ENCODE results near the gene CDC42BPG.

The CDC42BPG gene

GRCh38 chr11:64879244-64879900 is 34.9 kb upstream of the CDC42BPG start:
- FAIRE-seq = no peak

DNA sequence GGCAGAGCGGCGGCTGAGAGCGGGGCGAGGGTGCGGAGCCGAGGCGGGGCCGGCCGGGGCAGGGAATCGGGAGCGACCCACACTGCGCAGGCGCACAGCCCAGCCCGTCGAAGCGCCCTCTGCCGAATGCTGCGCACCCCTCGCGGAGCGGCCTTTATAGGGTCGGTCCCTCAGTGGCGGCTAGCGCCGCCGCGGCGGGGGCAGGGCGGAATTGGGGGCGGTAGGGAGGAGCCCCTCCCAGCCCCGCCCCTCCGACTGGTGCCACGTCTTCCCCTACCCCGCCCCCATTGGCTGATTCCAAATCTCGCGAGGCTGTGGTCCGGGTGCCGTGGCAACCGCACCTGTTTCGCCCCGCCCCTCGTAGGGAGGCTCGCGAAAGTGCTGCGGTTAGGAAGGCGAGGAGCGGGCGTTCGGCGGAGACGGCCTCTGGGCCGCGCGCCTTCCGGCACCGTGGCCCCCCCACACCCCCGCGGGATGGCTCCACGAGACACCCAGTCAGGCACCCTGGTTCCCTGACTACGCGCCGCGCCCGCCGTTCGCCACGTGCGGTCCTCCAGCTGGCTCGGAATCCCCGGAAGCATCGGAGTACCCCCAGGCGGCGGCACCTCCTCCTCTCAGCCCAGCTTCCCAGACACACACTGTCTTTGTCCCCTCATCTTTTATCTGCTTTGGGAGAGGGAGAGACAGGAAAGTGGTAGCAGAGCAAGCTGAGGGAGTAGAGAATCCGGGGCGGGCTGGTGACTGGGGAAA is 34.2 kb upstream of the CDC42BPG start, which contains the start of gene EHD1:
EHD1 (minus strand) TSS at position 128 of the 750 bp plus-strand sequence. CDS start 157 bp downstream, outside the sequence.
- FAIRE-seq = peak; percentile 56

- FAIRE-seq = no peak
Measured at GRCh38 chr11:64878223-64878493, 33.7 kb upstream of the CDC42BPG start.

GRCh38 chr11:64877390-64878222 is 33.2 kb upstream of the CDC42BPG start:
- no peak for FAIRE-seq

DNA sequence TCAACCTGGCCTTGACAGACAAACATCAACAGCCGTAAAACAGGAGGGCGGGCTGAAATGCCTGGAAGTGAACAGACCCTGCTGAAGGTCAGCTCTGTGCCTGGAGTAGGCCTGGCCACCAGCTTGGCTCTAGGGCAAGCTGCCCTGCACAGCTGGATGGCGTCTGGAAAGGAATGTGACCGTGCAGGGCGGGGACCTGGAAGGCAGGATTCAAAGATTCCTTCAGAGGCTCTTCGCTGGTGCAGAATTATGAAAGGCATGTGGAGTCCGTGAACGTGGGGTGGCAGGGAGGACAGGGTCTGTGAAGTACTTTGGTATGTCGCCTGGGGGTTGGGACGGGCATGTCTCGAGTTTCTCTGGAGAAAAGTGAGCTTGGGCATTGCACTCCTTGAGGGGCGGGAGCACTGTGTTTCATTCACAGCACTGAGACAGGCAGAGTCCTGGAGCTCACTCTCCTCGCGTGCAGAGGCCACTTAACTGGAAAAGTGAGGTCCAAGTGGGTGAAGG is 32.4 kb upstream of the CDC42BPG start:
- no peak for FAIRE-seq

- FAIRE-seq = no peak
Measured at GRCh38 chr11:64876229-64876750, 31.8 kb upstream of the CDC42BPG start.

GRCh38 chr11:64875369-64876228 is 31.1 kb upstream of the CDC42BPG start:
- no peak for FAIRE-seq

DNA sequence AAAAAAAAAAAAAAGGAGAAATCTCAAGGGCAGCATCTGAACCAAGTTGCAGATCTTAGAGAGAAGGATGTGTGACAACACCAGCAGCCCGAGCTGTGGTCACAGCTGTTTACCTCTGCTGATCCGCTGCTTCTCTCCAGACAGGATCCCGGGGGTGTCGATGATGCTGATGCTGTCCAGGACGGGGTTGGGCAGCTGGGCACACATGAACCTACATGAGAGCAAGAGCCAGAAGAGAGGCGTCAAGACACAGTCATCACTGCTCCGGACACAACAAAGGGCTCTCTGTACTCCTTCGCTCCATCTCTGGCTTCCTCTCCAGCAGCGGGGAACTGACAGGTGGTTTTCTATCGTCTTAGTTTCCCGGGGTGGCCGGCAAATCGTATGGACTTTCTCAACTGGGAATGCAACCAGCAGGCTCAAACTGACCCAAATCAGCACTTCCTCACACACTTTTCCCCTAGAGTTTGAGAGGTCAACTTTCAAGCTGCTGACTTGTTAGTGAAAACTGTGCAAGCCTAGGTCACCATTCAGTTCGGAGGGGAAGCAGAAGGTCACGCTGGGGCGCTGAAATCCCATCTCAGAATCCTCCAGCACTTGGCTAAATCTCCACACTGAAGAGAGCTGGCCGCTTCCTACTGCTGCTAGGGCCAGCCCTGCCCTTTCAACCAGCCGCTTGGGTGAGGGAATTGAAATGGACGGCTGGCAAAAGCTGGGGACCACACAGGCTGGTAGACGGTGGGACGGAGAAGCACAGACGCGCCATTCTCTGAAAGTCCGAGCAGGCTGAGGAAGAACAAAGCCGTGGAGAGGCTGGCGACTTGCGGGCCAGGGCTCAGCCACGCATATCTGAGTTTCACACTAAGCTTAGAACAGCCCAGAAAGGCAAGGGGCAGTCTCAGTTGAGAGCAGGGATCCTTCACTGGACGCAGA is 30.1 kb upstream of the CDC42BPG start:
- no peak for FAIRE-seq

GRCh38 chr11:64872790-64873488 is 28.5 kb upstream of the CDC42BPG start:
- FAIRE-seq = no peak

- no peak for FAIRE-seq
Measured at GRCh38 chr11:64871492-64871891, 27.0 kb upstream of the CDC42BPG start.

- no peak for FAIRE-seq
Measured at GRCh38 chr11:64870893-64871466, 26.5 kb upstream of the CDC42BPG start.

DNA sequence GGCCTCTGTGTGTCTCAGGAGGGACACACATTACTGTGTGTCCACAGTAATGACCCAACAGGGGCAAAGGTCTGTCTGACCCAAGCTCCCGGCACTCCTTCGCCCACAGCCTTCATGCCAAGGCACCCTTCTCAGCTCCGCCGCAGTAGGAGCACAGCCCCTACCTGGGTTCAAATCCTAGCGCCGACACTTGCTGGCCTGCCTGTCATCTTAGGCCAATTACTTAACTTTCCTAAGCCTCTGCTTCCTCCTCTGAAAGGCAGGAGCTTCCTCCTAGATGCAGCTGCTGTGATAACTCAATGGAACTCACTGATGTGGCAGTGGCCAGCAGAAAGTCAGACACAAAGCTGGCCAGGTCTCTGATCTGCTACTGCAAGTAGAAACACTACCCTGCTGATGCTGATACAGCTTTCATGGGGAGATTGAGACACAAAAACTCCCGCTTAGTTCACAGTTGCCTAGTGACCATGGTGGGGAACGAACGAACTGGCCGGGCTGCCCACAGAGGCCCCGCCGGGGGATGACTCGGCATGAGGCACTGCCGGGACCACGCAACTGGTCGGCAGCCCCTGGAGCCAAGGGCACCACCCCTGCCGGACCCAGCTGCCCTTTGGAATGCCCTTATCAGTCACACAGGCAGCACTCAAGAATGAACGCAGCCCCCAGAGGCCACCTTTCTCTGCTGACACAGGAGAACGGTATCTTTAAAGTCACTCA is 25.9 kb upstream of the CDC42BPG start:
- no peak for FAIRE-seq

DNA sequence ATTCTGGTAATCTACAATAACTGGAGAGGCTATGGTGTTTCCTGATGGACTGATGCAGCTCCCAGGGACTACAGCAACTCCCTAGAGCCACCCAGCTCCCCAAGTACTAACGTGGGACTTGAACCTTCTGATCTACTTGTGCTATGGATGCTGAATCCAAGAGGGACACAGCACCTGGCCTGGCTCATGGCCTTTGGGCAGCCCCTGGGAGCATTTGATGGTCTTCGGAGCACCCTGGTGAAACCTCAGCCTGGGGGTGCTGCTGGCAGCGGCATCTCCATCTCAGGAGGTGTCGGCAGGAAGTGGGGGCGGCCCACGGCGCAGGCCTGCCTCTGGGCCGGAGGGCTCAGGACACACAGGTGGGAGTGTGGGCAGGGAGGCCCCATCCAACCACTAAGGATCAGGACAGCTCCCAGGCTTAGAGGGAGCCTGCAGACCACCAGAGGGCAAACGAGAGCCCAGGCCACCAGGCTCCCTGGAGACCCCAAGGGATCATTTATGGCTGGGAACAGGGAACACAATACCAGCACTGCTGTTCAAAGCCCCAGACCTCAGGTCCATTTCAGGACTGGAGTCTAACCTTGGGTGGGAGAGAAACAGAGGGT is 25.2 kb upstream of the CDC42BPG start:
- no peak for FAIRE-seq

- no peak for FAIRE-seq
Measured at GRCh38 chr11:64868904-64869570, 24.6 kb upstream of the CDC42BPG start.

DNA sequence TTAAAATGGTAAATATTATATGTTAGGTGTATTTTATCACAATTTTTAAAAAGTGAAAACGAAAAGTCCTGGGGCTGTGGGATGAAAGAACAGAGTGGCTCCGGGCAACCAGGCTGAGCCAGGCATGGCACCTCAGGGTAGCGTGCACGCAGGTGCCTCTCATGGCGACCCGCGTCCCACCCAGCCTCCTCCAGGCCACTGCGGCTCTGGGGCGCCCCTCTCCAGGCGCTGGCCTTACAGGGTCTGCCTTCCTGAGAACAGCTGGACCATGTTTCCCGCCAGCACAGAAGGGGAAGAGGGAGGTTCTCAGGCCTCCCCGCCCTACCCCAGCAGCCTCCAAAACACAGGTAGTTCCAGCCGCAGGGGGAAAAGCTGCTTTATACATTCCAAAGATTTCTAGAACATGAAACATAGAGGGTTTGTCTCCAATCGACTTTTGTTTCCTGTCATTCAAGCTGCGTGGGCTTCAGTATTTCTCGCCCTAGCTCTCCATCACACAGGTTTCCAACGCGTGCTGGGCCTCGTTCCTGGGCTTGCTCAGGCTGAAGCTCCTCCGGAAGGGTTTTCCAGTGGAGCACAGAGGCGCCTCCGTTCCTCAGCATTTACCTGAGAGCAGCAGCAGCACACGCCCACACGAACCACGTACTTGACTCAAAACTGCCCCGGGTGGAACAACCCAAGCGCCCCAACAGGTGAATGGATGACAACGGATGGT is 23.5 kb upstream of the CDC42BPG start:
- FAIRE-seq = no peak

DNA sequence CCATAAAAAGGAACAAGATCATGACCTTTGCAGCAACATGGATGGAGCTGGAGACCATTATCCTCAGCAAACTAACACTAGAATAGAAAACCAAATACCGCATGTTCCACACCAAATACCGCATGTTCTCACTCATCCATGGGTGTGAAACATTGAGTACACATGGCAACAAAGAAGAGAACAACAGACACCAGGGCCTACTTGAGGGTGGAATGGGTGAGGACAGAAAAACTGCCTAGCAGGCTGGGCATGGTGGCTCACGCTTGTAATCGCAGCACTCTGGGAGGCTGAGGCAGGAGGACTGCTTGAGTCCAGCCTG is 21.7 kb upstream of the CDC42BPG start:
- FAIRE-seq = no peak

DNA sequence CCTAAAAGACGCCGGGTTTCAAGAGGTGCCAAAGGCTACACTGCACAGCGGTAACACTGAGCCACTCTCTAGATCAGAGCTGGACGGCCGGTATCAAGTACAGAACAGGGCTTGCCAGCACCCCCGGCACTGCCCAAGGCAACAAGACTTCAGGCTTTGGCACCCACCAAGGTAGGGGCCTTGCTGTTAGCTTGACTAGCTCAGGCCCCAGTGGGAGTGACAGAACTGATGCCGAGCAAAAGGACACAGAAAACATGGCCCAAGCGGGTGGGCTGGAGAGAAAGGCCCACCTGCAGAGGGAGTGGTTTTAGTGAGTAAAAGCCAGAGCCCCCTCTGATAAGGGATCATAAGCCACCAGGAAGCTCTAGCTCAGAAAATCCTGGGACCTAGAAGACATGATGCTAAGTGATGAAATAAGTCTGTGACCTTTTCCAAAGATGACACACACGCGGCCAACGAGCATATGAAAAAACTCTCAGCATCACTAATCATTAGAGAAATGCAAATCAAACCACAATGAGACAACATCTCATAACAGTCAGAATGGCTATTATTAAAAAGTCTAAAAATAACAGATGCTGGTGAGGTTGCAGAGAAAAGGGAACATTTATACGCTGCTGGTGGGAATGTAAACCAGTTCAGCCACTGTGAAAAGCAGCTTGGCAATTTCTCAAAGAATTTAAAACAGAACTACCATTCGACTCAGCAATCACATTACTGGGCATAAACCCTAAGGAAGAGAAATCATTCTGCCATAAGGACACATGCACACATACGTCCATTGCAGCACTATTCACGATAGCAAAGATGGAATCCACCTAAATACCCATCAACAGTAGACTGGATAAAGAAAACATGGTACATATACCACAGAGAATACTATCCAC is 21.1 kb upstream of the CDC42BPG start:
- FAIRE-seq = no peak

All from G401.6 (cell line).